Brain microvascular endothelial cell (primary cell): ENCODE results near the gene ARL14.

Experiments
- DNase-seq: peaks from one replicate; pipeline ENCODE4 v3.0.0-alpha.2; 2020
- H3K27ac ChIP-seq: fragments of 250-450 bp; sonication (Bioruptor Pico); 2 replicates; pipeline ENCODE4 v1.5.1; 2020; ENCODE audit warnings: mild to moderate bottlenecking, moderate library complexity
- H3K27me3 ChIP-seq: fragments of 250-450 bp; sonication (Bioruptor Pico); replicated peaks from 2 replicates; pipeline ENCODE4 v1.5.1; 2020; ENCODE audit warnings: mild to moderate bottlenecking
- H3K36me3 ChIP-seq: fragments of 250-450 bp; sonication (Bioruptor Pico); replicated peaks from 2 replicates; pipeline ENCODE4 v1.5.1; 2020; ENCODE audit warnings: mild to moderate bottlenecking
- H3K4me3 ChIP-seq: 2 replicates; pipeline ENCODE4 v1.5.1; 2011; ENCODE audit warnings: low read depth, mild to moderate bottlenecking, control low read depth, low read length, moderate library complexity
- CTCF ChIP-seq: IDR thresholded peaks from 2 replicates; pipeline ENCODE4 v1.5.1; 2011; ENCODE audit warnings: low read depth, mild to moderate bottlenecking, moderate library complexity, low read length, control low read depth, inconsistent platforms; ENCODE audit errors: missing control alignments
- in situ Hi-C: cut with HindIII; loops from 2 replicates; pipeline ENCODE4 v1.10.0; 2017; ENCODE audit warnings: low sequenced_read_pairs, low pct_ligation_motif_present

The ARL14 gene

GRCh38 chr3:160676547-160677303 lies at the start of gene ARL14:
Gene ARL14 (plus strand): TSS chr3:160677160. CDS start chr3:160677347, 187 bp downstream.
- in situ Hi-C loops: loop anchor here (25.0 kb wide), 1 partner anchor 261 kb away; no protein-coding TSS in a partner anchor
- Histone ChIP-seq H3K27ac (no peak within 1 kb of the TSS), H3K27me3 (no peaks in the 10 kb centered on the region), H3K36me3 (no peaks in the 10 kb centered on the region), H3K4me3 (no peak within 1 kb of the TSS)
- no peak for TF ChIP-seq CTCF
- peak; percentile 53 for DNase-seq

GRCh38 chr3:160629491-160629890 lies 47.5 kb upstream of the ARL14 start:
- Histone ChIP-seq H3K27me3 (no peaks in the 10 kb centered on the region), H3K36me3 (no peaks in the 10 kb centered on the region), H3K4me3 (no peak overlapping the region), H3K27ac (no peak overlapping the region)
- no peak for TF ChIP-seq CTCF
- no peak for DNase-seq
- in situ Hi-C loops: no loop called here

- TF ChIP-seq CTCF: no peak
- H3K27ac ChIP-seq: no peak overlapping the region
Observed at GRCh38 chr3:160633361-160634083, 43.4 kb upstream of the ARL14 start.

GRCh38 chr3:160635213-160635612 lies 41.7 kb upstream of the ARL14 start:
- Histone ChIP-seq H3K27me3 (no peaks in the 10 kb centered on the region), H3K36me3 (no peaks in the 10 kb centered on the region), H3K4me3 (no peak overlapping the region), H3K27ac (no peak overlapping the region)
- no peak for DNase-seq
- in situ Hi-C loops: no loop called here
- TF ChIP-seq CTCF: no peak

More at GRCh38 chr3:160633361-160634083, 43.4 kb upstream of the ARL14 start:
- in situ Hi-C loops: no loop called here
- DNase-seq: no peak
- H3K27me3 ChIP-seq: no peaks in the 10 kb centered on the region
- H3K4me3 ChIP-seq: no peak overlapping the region
- H3K36me3 ChIP-seq: no peaks in the 10 kb centered on the region

GRCh38 chr3:160637086-160637485 lies 39.9 kb upstream of the ARL14 start:
- DNase-seq: no peak
- no peak overlapping the region for H3K4me3 ChIP-seq

More at GRCh38 chr3:160637086-160637485, 39.9 kb upstream of the ARL14 start:
- H3K27ac ChIP-seq: no peak overlapping the region
- in situ Hi-C loops: no loop called here
- no peak for TF ChIP-seq CTCF
- no peaks in the 10 kb centered on the region for H3K27me3 ChIP-seq
- H3K36me3 ChIP-seq: no peaks in the 10 kb centered on the region
